Measurements from ENCODE around the gene CCDC59. TPM values are rescaled to one million over a fixed set of nuclear protein-coding genes. Genes with fewer than 3 reads are reported as not detected.

Gene CCDC59
- total RNA-seq, 3 donors from 2014 or later = 126 to 136 (median 130) TPM

- DNase-seq (no peak), ATAC-seq (no peak)
- peaks cover 37% of the 10 kb centered on the region for H3K36me3 Mint-ChIP-seq (ENCODE audit: insufficient read depth)
- no peaks in the 10 kb centered on the region for H3K27me3 Mint-ChIP-seq (ENCODE audit: low read depth)
- H3K9me3 Mint-ChIP-seq = no peaks in the 10 kb centered on the region
- no peak overlapping the region for H3K4me3 Mint-ChIP-seq
- H3K4me1 Mint-ChIP-seq (ENCODE audit: low read depth) = peaks cover 15% of the 10 kb centered on the region
Observed at GRCh38 chr12:82351390-82351789, 6.8 kb downstream of the CCDC59 start.

GRCh38 chr12:82350161-82350560 is 8.0 kb downstream of the CCDC59 start:
- Mint-ChIP-seq H3K4me3 (no peak overlapping the region), H3K4me1 (ENCODE audit: low read depth) (peaks cover 4% of the 10 kb centered on the region), H3K27me3 (ENCODE audit: low read depth) (no peaks in the 10 kb centered on the region), H3K9me3 (no peaks in the 10 kb centered on the region), H3K36me3 (ENCODE audit: insufficient read depth) (peaks cover 29% of the 10 kb centered on the region)
- DNase-seq (no peak), ATAC-seq (no peak)

GRCh38 chr12:82329508-82329907 is 28.7 kb downstream of the CCDC59 start:
- H3K27me3 Mint-ChIP-seq (ENCODE audit: low read depth) = peaks cover 5% of the 10 kb centered on the region
- no peak overlapping the region for H3K4me3 Mint-ChIP-seq

GRCh38 chr12:82327861-82328260 is 30.3 kb downstream of the CCDC59 start:
- no peak for ATAC-seq
- H3K9me3 Mint-ChIP-seq = no peaks in the 10 kb centered on the region
- H3K27me3 Mint-ChIP-seq (ENCODE audit: low read depth) = no peaks in the 10 kb centered on the region
- no peak overlapping the region for H3K4me3 Mint-ChIP-seq
- H3K4me1 Mint-ChIP-seq (ENCODE audit: low read depth) = no peaks in the 10 kb centered on the region
- H3K36me3 Mint-ChIP-seq (ENCODE audit: insufficient read depth) = no peaks in the 10 kb centered on the region
- no peak for DNase-seq

More at GRCh38 chr12:82329508-82329907, 28.7 kb downstream of the CCDC59 start:
- no peak for DNase-seq
- H3K4me1 Mint-ChIP-seq (ENCODE audit: low read depth) = no peaks in the 10 kb centered on the region
- H3K36me3 Mint-ChIP-seq (ENCODE audit: insufficient read depth) = no peaks in the 10 kb centered on the region
- no peak for ATAC-seq
- H3K9me3 Mint-ChIP-seq = no peaks in the 10 kb centered on the region

- Mint-ChIP-seq H3K4me1 (ENCODE audit: low read depth) (no peaks in the 10 kb centered on the region), H3K36me3 (ENCODE audit: insufficient read depth) (no peaks in the 10 kb centered on the region), H3K27me3 (ENCODE audit: low read depth) (no peaks in the 10 kb centered on the region), H3K4me3 (no peak overlapping the region), H3K9me3 (no peaks in the 10 kb centered on the region)
- ATAC-seq (no peak), DNase-seq (no peak)
Observed at GRCh38 chr12:82326905-82327503, 31.2 kb downstream of the CCDC59 start.

- Mint-ChIP-seq H3K27me3 (ENCODE audit: low read depth) (peaks cover 4% of the 10 kb centered on the region), H3K9me3 (no peaks in the 10 kb centered on the region), H3K4me1 (ENCODE audit: low read depth) (no peaks in the 10 kb centered on the region), H3K36me3 (ENCODE audit: insufficient read depth) (no peaks in the 10 kb centered on the region), H3K4me3 (no peak overlapping the region)
- no peak for ATAC-seq
- no peak for DNase-seq
Observed at GRCh38 chr12:82325540-82326336, 32.4 kb downstream of the CCDC59 start.

- no peak for DNase-seq
- no peaks in the 10 kb centered on the region for H3K36me3 Mint-ChIP-seq (ENCODE audit: insufficient read depth)
- no peaks in the 10 kb centered on the region for H3K9me3 Mint-ChIP-seq
- H3K4me1 Mint-ChIP-seq (ENCODE audit: low read depth) = no peaks in the 10 kb centered on the region
- no peak overlapping the region for H3K4me3 Mint-ChIP-seq
- peaks cover 10% of the 10 kb centered on the region for H3K27me3 Mint-ChIP-seq (ENCODE audit: low read depth)
- ATAC-seq = no peak
Observed at GRCh38 chr12:82319276-82319675, 38.9 kb downstream of the CCDC59 start.

GRCh38 chr12:82314406-82314892 is 43.7 kb downstream of the CCDC59 start:
- DNase-seq (no peak), ATAC-seq (no peak)
- Mint-ChIP-seq H3K4me3 (no peak overlapping the region), H3K4me1 (ENCODE audit: low read depth) (no peaks in the 10 kb centered on the region), H3K36me3 (ENCODE audit: insufficient read depth) (no peaks in the 10 kb centered on the region), H3K27me3 (ENCODE audit: low read depth) (peaks cover 12% of the 10 kb centered on the region), H3K9me3 (peaks cover 10% of the 10 kb centered on the region)

Other genes with a start within 250 kb of the CCDC59 start
- gene METTL25, start 142 bp upstream of the CCDC59 start, total RNA-seq = 1 to 10 TPM; 6.7 to 7.4 (median 7.2) TPM

Measured in activated T-cell treated with anti-CD3 and anti-CD28 coated beads, Interleukin-2, amount 50 U/mL, for 4 hours (primary cell).